HUES64 (cell line): ENCODE data around the gene MCFD2.
"Not testable (repeated sequence)": the region's sequence is repeated elsewhere in the genome, so short reads cannot be mapped to it uniquely, and the experiment has no call there.

Source experiments
- H3K27ac ChIP-seq: 2 replicates; pipeline ENCODE4 v1.7.0; 2013; ENCODE audit warnings: low read depth, low read length, inconsistent platforms
- H3K27me3 ChIP-seq: 2 replicates; pipeline ENCODE4 v1.6.1; 2013; ENCODE audit warnings: mild to moderate bottlenecking, low read length; ENCODE audit not compliant: insufficient read depth
- H3K36me3 ChIP-seq: 2 replicates; pipeline ENCODE4 v1.6.1; 2013; ENCODE audit warnings: mild to moderate bottlenecking, low read length; ENCODE audit not compliant: insufficient read depth
- H3K4me1 ChIP-seq: 2 replicates; pipeline ENCODE4 v1.6.1; 2013; ENCODE audit warnings: mild to moderate bottlenecking, low read length, moderate library complexity; ENCODE audit not compliant: insufficient read depth
- H3K4me3 ChIP-seq: 2 replicates; pipeline ENCODE4 v1.5.1; 2013; ENCODE audit warnings: mild to moderate bottlenecking, low read length, moderate library complexity
- H3K9ac ChIP-seq: 2 replicates; pipeline ENCODE4 v1.6.1; 2013; ENCODE audit warnings: mild to moderate bottlenecking, low read depth, low read length
- H3K9me3 ChIP-seq: 2 replicates; pipeline ENCODE4 v1.6.1; 2013; ENCODE audit warnings: low read depth, low read length; ENCODE audit not compliant: insufficient read depth
- WGBS: fragments of 150-250, 120-280 bp; methylation state at CpG from one replicate; pipeline ENCODE4 v1.1.7; 2013; ENCODE audit warnings: missing lambda C conversion rate; 5-methylcytosine and 5-hydroxymethylcytosine counted together

The MCFD2 gene

DNA sequence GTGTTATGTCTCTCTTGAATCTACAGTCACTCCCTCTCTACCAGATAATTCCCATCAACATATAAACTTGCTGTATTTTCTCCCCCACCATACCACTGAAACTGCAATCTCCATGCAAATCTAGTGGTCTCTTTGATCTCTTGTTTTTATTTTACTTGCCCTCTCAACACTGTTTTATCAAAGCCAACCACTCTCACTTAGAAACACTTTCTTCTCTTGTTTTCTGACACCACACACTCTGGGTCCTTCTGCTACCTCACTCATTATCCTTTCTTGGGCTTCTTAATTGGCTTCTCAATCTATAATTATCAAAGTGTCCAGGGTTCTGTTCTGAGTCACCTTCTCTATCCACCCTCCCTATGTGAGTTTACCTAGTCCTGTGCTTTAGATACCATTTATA is 2.0 kb upstream of the MCFD2 start:
- H3K4me3 ChIP-seq, result peak overlapping the region; percentile 74; the same call in 1 of the 2 replicates
- H3K27ac ChIP-seq, result no peak overlapping the region
- peaks cover 14% of the 10 kb centered on the region; the same call in 1 of the 2 replicates for H3K4me1 ChIP-seq
- H3K36me3 ChIP-seq, result peaks cover 2% of the 10 kb centered on the region; the same call in 1 of the 2 replicates
- no peaks in the 10 kb centered on the region for H3K27me3 ChIP-seq
- no peak overlapping the region for H3K9ac ChIP-seq
- H3K9me3 ChIP-seq, result no peaks in the 10 kb centered on the region

DNA sequence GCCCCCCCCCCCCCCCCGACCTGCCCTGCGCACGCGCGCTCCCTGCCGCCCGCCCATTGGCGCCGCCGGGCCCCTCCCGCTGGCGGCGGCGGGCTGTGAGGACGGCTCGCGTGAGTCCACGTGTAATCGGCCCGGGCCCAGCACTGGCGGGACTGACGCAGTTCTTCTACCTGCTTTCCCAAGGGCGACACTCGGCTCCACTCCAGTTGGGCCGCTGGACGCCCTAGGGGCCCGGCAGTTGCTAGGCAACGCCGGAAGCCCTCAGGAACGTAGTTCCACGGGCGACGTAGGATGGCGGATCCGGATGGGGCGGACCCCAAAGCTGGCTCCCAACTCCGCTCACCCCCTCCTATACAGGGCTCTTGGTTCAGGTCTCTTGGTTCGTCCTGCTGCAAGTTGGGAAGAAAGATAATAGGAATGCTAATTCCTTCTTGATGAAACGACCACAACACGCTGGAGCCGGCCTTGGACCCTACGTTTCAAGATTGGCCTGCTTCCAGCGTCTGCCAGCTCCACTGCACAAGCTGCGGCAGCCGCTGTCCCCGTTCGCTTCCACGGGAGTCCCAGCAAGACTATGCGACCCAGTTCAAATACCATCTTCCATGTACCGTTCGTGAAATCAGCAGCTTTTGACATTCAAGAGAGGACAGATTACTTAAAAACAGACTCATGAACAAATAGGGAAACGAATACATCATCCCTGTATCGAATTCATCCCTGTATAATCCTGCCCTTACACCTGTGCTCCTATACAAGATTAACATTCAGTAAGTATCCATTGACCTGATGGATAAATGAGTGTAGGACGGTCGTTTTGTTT is 415 bp upstream of the MCFD2 start:
- Histone ChIP-seq H3K4me3 (peak overlapping the region; percentile 74), H3K9ac (peak overlapping the region; percentile 81), H3K4me1 (peaks cover 14% of the 10 kb centered on the region; the same call in 1 of the 2 replicates), H3K27ac (peak overlapping the region; percentile 96), H3K36me3 (peaks cover 4% of the 10 kb centered on the region; the same call in 1 of the 2 replicates), H3K27me3 (no peaks in the 10 kb centered on the region), H3K9me3 (no peaks in the 10 kb centered on the region)
- under 1% methylated on average over 54 of the region's 55 CpGs for WGBS

DNA sequence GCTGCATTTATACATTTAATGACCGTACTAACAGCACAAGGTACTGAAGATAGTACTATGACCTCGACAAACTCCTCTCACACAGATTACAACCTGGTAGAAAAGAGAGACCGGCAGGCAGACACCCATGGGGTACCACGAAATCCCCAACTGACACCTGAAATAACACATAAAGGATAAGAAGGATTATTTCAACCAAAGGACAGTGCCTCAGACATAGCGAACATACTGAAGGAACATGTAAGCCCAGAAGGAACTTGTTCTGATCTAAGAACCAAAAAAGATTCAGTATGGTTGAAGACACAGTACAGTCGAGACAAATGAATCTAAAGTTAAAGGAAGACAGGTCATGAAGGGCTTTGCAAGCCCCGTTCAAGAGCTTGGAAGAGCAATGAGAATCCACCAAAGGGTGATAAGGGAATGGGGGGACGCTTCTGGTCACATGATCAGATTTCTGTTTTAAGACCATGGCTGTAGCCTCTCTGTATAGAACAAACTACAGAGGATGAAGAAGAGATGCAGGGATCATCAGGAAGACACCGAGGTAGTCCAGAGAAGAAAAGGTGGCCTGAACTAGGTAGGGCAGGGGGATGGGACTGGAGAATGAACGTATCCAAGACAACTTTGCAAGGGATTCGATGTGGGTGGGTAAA is 902 bp downstream of the MCFD2 start:
- peaks cover 14% of the 10 kb centered on the region; the same call in 1 of the 2 replicates for H3K4me1 ChIP-seq
- no peak overlapping the region for H3K27ac ChIP-seq
- H3K27me3 ChIP-seq, result no peaks in the 10 kb centered on the region
- peaks cover 14% of the 10 kb centered on the region; the same call in 1 of the 2 replicates for H3K36me3 ChIP-seq
- 50% methylated on average over 11 of the region's 11 CpGs for WGBS
- H3K4me3 ChIP-seq, result peak overlapping the region; percentile 74
- H3K9me3 ChIP-seq, result no peaks in the 10 kb centered on the region
- peak overlapping the region; percentile 83 for H3K9ac ChIP-seq

DNA sequence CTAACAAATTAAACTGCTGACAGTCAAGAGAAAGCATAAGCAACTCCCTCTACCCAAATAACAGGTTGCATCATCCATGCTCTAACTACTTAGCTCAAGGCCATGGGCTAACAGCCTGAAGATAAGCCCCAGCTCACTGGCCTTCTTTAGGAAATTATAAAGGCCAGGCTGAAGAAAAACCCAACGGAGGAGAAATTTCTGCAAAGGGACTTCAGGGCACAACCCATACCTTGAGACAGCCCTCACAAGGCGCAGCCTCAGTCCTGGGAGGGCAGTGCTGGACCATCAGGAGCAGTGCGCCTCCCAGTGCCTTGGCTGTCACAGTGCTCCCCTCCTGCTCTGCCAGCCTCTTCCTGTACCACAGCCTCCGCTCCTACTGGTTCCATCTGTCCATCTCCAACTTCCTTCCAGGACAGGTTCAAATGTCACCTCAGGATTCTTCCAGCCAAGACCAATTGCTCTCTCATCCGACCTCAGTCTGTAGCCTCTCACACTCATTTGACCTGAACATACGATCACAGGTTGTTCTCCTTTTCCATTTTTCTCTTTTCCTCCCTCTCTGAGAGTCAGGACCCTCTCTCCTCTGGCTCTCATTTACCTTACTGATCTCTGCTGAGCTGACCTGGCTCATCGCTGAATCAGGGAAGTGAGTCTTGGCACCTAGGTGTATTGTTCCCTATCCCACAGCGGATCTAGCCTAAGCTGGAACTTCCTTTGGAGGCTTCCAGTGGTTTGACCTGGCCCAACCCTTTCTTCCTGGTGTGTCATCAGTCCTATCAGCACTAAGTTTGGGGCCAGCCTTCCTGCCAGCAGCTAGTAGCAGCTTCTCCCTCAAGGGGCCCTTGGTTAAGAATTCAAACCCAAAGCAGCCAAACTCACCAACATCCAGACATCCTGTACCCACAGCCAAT is 1.9 kb downstream of the MCFD2 start:
- no peak overlapping the region for H3K9ac ChIP-seq
- peaks cover 17% of the 10 kb centered on the region; the same call in 1 of the 2 replicates for H3K4me1 ChIP-seq
- H3K36me3 ChIP-seq, result peaks cover 23% of the 10 kb centered on the region
- H3K27ac ChIP-seq, result no peak overlapping the region
- H3K9me3 ChIP-seq, result no peaks in the 10 kb centered on the region
- H3K27me3 ChIP-seq, result no peaks in the 10 kb centered on the region
- 88% methylated on average over 8 of the region's 8 CpGs for WGBS
- peak overlapping the region; percentile 74; the same call in 1 of the 2 replicates for H3K4me3 ChIP-seq

DNA sequence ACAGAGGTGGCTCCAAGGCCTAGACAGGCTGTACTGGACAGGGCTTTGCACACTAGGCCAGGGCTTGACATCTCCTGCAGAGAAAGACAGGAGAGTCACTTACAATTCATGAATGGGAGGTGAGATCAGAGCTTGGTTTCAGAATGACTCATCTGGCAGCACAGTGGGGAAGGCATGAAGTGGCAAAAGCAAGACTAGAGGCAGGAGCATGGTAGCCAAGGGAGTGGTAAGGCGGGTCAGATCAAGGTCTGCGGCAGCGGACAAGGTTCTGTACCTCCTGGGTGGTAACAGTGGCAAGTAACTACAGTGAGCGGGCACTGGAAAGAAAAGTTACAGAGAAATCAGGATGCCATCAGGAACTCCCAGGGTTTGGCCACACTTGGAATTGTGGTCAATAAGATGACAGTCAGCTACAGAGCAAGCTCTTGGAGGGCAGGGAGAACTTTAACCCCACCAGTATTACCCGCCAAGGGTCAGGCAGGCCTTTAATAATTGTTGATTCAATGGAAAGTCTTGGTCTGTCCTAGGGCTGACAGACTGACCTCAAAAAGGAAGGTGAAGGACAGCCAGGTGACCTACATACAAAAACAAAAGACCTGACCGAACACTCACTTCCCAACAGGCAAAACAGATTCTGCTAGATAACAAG is 5.7 kb downstream of the MCFD2 start:
- Histone ChIP-seq H3K9ac (no peak overlapping the region), H3K36me3 (peaks cover 60% of the 10 kb centered on the region), H3K27ac (no peak overlapping the region), H3K4me3 (no peak overlapping the region), H3K4me1 (peaks cover 16% of the 10 kb centered on the region; the same call in 1 of the 2 replicates), H3K27me3 (no peaks in the 10 kb centered on the region), H3K9me3 (no peaks in the 10 kb centered on the region)
- 94% methylated on average over 6 of the region's 6 CpGs for WGBS

DNA sequence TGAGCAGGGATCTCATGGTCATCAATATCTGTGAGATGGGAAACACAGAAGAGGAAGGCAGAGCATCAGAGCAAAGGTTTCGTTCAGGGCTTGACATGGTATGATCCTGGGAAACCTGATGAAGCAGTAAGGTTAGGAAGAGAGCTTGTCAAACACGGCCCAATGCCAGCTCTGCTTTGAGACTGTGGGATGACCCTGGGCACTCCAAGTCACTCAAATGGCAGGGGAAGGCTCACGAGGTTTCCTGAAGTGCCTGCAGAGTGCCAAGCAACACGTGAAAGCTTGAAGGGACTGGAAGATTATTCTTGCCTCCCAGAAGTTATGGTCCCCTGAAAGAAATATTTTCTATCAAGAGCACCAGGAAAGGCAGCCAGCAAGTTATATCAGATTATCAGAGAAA is 6.5 kb downstream of the MCFD2 start:
- no peak overlapping the region for H3K27ac ChIP-seq
- no peaks in the 10 kb centered on the region for H3K27me3 ChIP-seq
- WGBS, result 91% methylated on average over 4 of the region's 4 CpGs
- no peak overlapping the region for H3K4me3 ChIP-seq
- H3K36me3 ChIP-seq, result peaks cover 60% of the 10 kb centered on the region
- no peaks in the 10 kb centered on the region for H3K9me3 ChIP-seq
- peaks cover 8% of the 10 kb centered on the region; the same call in 1 of the 2 replicates for H3K4me1 ChIP-seq
- no peak overlapping the region for H3K9ac ChIP-seq

DNA sequence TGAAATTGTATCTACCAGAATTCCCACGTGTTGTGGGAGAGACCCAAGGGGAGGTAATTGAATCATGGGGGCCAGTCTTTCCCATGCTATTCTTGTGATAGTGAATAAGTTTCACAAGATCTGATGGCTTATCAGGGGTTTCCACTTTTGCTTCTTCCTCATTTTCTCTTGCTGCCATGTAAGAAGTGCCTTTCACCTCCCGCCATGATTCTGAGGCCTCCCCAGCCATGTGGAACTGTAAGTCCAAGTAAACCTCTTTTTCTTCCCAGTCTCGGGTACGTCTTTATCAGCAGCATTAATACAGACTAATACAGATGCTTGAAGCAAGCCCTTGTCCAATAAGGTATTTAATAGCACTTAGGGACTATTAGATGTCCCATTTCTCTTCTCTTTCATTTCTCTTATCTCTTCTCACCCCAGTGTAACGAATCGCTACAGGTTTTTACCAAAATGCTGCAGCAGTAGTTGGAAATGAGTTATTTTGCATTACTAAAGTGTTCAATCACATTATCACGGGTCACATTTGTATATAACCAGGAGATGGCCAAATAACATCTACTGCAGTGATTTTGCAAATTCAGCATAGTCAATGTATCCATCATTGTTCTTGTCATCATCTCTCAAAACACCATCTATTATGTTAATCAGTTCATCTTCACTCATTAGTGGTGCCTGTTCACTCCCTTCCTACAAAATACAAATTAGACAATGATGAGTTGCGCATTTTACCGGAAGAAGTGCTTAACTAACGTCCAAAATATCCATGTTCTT is 10.5 kb downstream of the MCFD2 start:
- not testable (repeated sequence) for H3K27me3 ChIP-seq, H3K4me1 ChIP-seq, H3K27ac ChIP-seq, H3K4me3 ChIP-seq, H3K9me3 ChIP-seq, H3K9ac ChIP-seq
- H3K36me3 ChIP-seq, result peaks cover 47% of the 10 kb centered on the region
- WGBS, result 94% methylated on average over 8 of the region's 10 CpGs

DNA sequence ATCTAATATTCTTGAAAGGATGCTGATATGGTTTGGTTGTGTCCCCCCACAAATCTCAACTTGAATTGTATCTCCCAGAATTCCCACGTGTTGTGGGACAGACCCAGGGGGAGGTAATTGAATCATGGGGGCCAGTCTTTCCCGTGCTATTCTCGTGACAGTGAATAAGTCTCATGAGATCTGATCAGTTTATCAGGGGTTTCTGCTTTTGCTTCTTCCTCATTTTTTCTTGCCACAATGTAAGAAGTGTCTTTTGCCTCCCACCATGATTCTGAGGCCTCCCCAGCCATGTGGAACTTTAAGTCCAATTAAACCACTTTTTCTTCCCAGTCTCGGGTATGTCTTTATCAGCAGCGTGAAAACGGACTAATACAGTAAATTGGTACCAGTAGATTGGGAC is 12.6 kb downstream of the MCFD2 start:
- not testable (repeated sequence) for H3K9ac ChIP-seq, H3K27ac ChIP-seq
- 96% methylated on average over 6 of the region's 6 CpGs for WGBS

DNA sequence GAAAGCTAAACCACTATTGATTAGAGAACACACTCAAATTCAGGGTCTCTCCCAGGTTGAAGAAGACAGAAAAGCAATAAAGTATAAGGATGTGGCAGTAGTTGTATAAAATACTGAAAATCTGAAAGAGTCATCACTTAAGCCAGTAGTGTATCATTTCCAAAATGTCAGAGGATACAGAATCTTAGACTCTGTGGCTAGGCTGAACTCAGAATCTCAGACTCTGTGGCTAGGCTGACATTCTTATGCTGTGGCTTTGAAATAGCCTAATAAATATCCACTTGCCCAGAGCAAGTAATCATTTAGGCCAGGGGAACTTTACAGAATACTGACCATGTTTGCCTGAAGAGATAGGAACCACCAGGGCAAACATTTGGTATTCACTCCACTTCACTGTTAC is 13.1 kb downstream of the MCFD2 start:
- Histone ChIP-seq H3K4me3 (no peak overlapping the region), H3K36me3 (peaks cover 24% of the 10 kb centered on the region), H3K9ac (no peak overlapping the region), H3K4me1 (no peaks in the 10 kb centered on the region), H3K27ac (no peak overlapping the region), H3K9me3 (no peaks in the 10 kb centered on the region), H3K27me3 (no peaks in the 10 kb centered on the region)

More for the DNA sequence above, 12.6 kb downstream of the MCFD2 start:
- H3K36me3 ChIP-seq, result peaks cover 29% of the 10 kb centered on the region
- H3K9me3 ChIP-seq, H3K4me1 ChIP-seq, H3K4me3 ChIP-seq, H3K27me3 ChIP-seq: not testable (repeated sequence)

DNA sequence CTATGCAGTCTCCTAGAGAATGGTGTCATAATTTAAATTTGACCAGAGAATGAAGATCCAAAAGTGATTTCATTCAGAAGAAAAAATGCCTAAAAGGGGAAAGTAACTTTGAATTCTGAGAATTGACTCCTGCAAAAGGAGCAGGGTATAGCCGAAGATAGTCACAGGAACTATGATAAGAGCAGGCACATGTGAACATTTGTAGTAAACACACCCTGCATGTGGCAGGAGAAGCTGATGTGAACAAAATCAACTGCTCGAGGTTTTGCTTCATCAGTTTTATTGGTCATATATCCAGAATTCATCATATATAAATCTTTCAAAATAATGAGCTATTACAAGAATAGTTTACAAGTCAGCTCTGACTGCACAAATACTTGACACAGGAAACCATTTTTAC is 14.0 kb downstream of the MCFD2 start:
- no peaks in the 10 kb centered on the region for H3K27me3 ChIP-seq
- no peak overlapping the region for H3K4me3 ChIP-seq
- H3K27ac ChIP-seq, result no peak overlapping the region
- H3K36me3 ChIP-seq, result peaks cover 15% of the 10 kb centered on the region
- 98% methylated on average over 2 of the region's 2 CpGs for WGBS
- no peaks in the 10 kb centered on the region for H3K4me1 ChIP-seq
- no peaks in the 10 kb centered on the region for H3K9me3 ChIP-seq
- no peak overlapping the region for H3K9ac ChIP-seq
